OCI-LY7 (cell line): ENCODE measurements around the gene OSBP. TPM values are rescaled to one million over a fixed set of nuclear protein-coding genes. Genes with fewer than 3 reads are reported as not detected.

ENCODE experiments used
- BruUV-seq: library from RNA; stranded (reverse); fragments of 400-500 nt; replicated peaks from 2 replicates; lab custom pipeline; 2021; lab: Mats Ljungman, UMichigan
- CTCF ChIA-PET: fragments of 300-600 bp; sonication (Branson Sonifier 250); formaldehyde crosslinking; loops from one replicate; lab custom pipeline; 2022; ENCODE audit warnings: antibody characterized with exemption; ENCODE audit not compliant: unreplicated experiment; lab: Charles Lee
- POLR2A ChIA-PET: fragments of 300-600 bp; sonication (Branson Sonifier 250); formaldehyde crosslinking; loops from one replicate; lab custom pipeline; 2022; ENCODE audit warnings: antibody characterized with exemption; lab: Charles Lee
- DNase-seq: peaks from one replicate; pipeline ENCODE4 v3.0.0-alpha.2; 2015; ENCODE audit warnings: low spot score
- H2AFZ ChIP-seq: fragments of 200-600 bp; sonication (generic), shearing (Covaris generic); 2 replicates; pipeline ENCODE4 v1.6.1; 2014; ENCODE audit warnings: mild to moderate bottlenecking, antibody characterized with exemption, low read length, moderate library complexity
- H3K27ac ChIP-seq: fragments of 200-600 bp; sonication (generic); 2 replicates; pipeline ENCODE4 v1.5.1; 2014; ENCODE audit warnings: mixed run types, low read depth, mild to moderate bottlenecking, moderate library complexity, low read length, inconsistent platforms; ENCODE audit not compliant: poor library complexity, severe bottlenecking
- H3K36me3 ChIP-seq: fragments of 200-600 bp; sonication (generic); 2 replicates; pipeline ENCODE4 v1.6.1; 2014; ENCODE audit warnings: mild to moderate bottlenecking, antibody characterized with exemption, low read length, moderate library complexity, mixed read lengths; ENCODE audit not compliant: insufficient read depth
- H3K4me1 ChIP-seq: fragments of 200-600 bp; sonication (generic); 2 replicates; pipeline ENCODE4 v1.5.1; 2014; ENCODE audit warnings: mild to moderate bottlenecking, low read length; ENCODE audit not compliant: insufficient read depth, poor library complexity, severe bottlenecking
- H3K4me2 ChIP-seq: fragments of 200-600 bp; sonication (generic); 2 replicates; pipeline ENCODE4 v1.6.1; 2014; ENCODE audit warnings: mild to moderate bottlenecking, low read length
- H3K4me3 ChIP-seq: fragments of 200-600 bp; sonication (generic); 2 replicates; pipeline ENCODE4 v1.5.1; 2014; ENCODE audit warnings: mild to moderate bottlenecking, low read depth, low read length; ENCODE audit not compliant: poor library complexity, severe bottlenecking
- H3K79me2 ChIP-seq: fragments of 200-600 bp; sonication (generic); 2 replicates; pipeline ENCODE4 v1.6.1; 2016; ENCODE audit warnings: low read depth, mild to moderate bottlenecking, low read length, moderate library complexity, mixed read lengths; ENCODE audit not compliant: insufficient read depth
- H3K9me2 ChIP-seq: fragments of 200-600 bp; sonication (generic); 2 replicates; pipeline ENCODE4 v1.6.1; 2016; ENCODE audit warnings: mild to moderate bottlenecking, low read length, mixed read lengths; ENCODE audit not compliant: insufficient read depth
- H3K9me3 ChIP-seq: fragments of 200-600 bp; sonication (generic); 2 replicates; pipeline ENCODE4 v1.6.1; 2014; ENCODE audit warnings: mild to moderate bottlenecking, mixed run types, low read length, mixed read lengths
- H4K20me1 ChIP-seq: fragments of 200-600 bp; sonication (generic); 2 replicates; pipeline ENCODE4 v1.6.1; 2014; ENCODE audit warnings: mild to moderate bottlenecking, antibody characterized with exemption, low read length, moderate library complexity, mixed read lengths; ENCODE audit not compliant: insufficient read depth
- EZH2phosphoT487 ChIP-seq: fragments of 200-600 bp; sonication (generic); IDR thresholded peaks from 2 replicates; pipeline ENCODE4 v1.6.1; 2018; ENCODE audit warnings: low read depth, borderline replicate concordance, mild to moderate bottlenecking, mixed run types, antibody characterized with exemption, low read length, moderate library complexity, mixed read lengths
- intact Hi-C: fragments of 100-400 bp; cut with micrococcal nuclease; formaldehyde crosslinking; loops from one replicate; pipeline ENCODE4 v1.10.0; 2022; ENCODE audit not compliant: unreplicated experiment
- total RNA-seq, 2 experiments: library from RNA; depleted of rRNA in 1 of 2; stranded (reverse); fragments of >200 nt in 1 of 2; shearing (Covaris generic) in 1 of 2; gene quantifications; 2 replicates each; pipeline ENCODE4 v1.2.3, GENCODE V29; 2014 to 2022
- TF ChIP-seq, protein P1 (sequence below): fragments of 200-600 bp; sonication (generic); conservative IDR thresholded peaks from 2 replicates; pipeline ENCODE4 v1.5.1; 2014; ENCODE audit warnings: mild to moderate bottlenecking, antibody characterized with exemption, low read length, moderate library complexity, mixed read lengths

The OSBP gene
- total RNA-seq, 2 experiments from 2014 or later = 19.2 to 44.6 TPM

DNA sequence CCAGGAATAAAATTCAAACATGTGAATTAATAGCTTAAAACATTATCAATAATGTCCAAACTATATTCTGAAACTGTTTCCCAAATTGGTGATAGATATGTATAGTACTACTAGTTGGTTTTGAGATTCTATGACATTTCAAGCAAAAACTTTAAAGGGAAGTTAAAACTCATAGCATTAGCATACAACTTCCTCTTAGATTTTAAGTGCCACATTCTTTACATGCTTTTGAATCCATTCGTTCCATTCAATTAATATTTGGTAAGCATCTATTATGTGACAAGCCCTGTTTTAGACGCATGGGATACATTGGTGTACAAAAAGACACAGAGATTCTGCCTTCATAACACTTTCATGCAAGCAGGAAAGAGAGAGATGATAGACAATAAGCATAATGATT lies 44.4 kb upstream of the OSBP start:
- peaks cover 10% of the 10 kb centered on the region for H3K4me1 ChIP-seq
- 0 out of 2 replicates have a peak, but pooled peaks cover 4% of the 10 kb centered on the region for H4K20me1 ChIP-seq
- DNase-seq = no peak
- no peaks in the 10 kb centered on the region for H3K9me2 ChIP-seq
- peaks cover 35% of the 10 kb centered on the region for H3K79me2 ChIP-seq
- no peak overlapping the region for H3K4me3 ChIP-seq
- no TSS peak for BruUV-seq
- CTCF ChIA-PET = no interaction called here
- POLR2A ChIA-PET = interaction anchor here (0.6 to 2.0 kb wide), 2 partner anchors 9 to 13 kb away, joined by 3 to 12 read pairs; partner anchors contain the start of gene PATL1
- H3K4me2 ChIP-seq = no peak overlapping the region
- no peak overlapping the region for H3K27ac ChIP-seq
- H3K9me3 ChIP-seq = no peaks in the 10 kb centered on the region
- H2AFZ ChIP-seq = no peak overlapping the region
- peaks cover 99% of the 10 kb centered on the region for H3K36me3 ChIP-seq
- no peak for TF ChIP-seq EZH2phosphoT487
- TF ChIP-seq, protein P1, sequence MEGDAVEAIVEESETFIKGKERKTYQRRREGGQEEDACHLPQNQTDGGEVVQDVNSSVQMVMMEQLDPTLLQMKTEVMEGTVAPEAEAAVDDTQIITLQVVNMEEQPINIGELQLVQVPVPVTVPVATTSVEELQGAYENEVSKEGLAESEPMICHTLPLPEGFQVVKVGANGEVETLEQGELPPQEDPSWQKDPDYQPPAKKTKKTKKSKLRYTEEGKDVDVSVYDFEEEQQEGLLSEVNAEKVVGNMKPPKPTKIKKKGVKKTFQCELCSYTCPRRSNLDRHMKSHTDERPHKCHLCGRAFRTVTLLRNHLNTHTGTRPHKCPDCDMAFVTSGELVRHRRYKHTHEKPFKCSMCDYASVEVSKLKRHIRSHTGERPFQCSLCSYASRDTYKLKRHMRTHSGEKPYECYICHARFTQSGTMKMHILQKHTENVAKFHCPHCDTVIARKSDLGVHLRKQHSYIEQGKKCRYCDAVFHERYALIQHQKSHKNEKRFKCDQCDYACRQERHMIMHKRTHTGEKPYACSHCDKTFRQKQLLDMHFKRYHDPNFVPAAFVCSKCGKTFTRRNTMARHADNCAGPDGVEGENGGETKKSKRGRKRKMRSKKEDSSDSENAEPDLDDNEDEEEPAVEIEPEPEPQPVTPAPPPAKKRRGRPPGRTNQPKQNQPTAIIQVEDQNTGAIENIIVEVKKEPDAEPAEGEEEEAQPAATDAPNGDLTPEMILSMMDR = no peak
- intact Hi-C loops = no loop called here

DNA sequence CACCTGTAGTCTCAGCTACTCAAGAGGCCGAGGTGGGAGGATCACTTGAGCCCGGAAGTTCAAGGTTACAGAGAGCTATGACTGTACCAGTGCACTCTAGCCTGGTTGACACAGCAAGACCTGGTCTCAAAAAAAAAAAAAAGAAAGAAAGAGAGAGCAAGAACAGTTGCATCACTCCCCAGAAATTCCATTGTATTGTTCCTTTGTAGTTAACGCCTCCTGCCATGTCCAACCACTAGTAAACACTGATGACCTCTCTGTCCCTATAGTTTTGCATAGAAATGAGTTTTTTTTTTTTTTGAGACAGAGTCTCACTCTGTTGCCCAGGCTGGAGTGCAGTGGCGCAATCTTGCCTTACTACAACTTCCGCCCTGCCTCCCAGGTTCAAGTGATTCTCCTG lies 42.5 kb upstream of the OSBP start:
- TF ChIP-seq, protein P1 = no peak
- no peak for TF ChIP-seq EZH2phosphoT487
- no peaks in the 10 kb centered on the region for H4K20me1 ChIP-seq
- H3K9me3 ChIP-seq = no peaks in the 10 kb centered on the region
- peaks cover 23% of the 10 kb centered on the region for H3K79me2 ChIP-seq
- intact Hi-C loops = no loop called here
- no peak overlapping the region for H3K4me2 ChIP-seq
- DNase-seq = no peak
- no peak overlapping the region for H3K4me3 ChIP-seq
- H3K9me2 ChIP-seq = no peaks in the 10 kb centered on the region
- CTCF ChIA-PET = no interaction called here
- BruUV-seq = no TSS peak
- POLR2A ChIA-PET = interaction anchor here (0.7 kb wide), 1 partner anchor 472 kb away, joined by 3 read pairs; no protein-coding TSS in a partner anchor
- H3K27ac ChIP-seq = no peak overlapping the region
- H3K36me3 ChIP-seq = peaks cover 99% of the 10 kb centered on the region
- no peak overlapping the region for H2AFZ ChIP-seq
- H3K4me1 ChIP-seq = peaks cover 10% of the 10 kb centered on the region

DNA sequence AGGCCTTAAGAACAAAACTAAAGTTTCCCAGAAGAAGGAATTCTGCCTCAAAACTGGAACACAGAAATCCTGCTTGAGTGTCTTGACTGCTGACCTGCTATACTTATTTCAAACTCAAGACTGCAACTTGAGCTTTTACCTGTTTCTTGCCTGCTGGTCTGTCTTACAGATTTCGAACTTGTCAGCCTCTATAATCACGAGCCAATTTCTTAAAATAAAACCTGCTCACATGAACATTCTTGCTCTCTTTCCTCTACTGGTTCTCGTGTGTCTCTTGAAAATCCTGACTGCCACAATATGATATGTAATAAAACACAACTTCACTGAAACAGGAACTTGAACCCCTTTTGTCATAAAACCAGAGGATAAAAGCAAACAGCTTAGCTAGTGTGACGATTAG lies 39.3 kb upstream of the OSBP start:
- H3K4me2 ChIP-seq = no peak overlapping the region
- TF ChIP-seq EZH2phosphoT487 = no peak
- TF ChIP-seq, protein P1 = no peak
- no peaks in the 10 kb centered on the region for H3K4me1 ChIP-seq
- BruUV-seq = no TSS peak
- no peaks in the 10 kb centered on the region for H3K9me2 ChIP-seq
- DNase-seq = no peak
- intact Hi-C loops = loop anchor here (5.0 kb wide), 1 partner anchor 63 kb away; no protein-coding TSS in a partner anchor
- no peaks in the 10 kb centered on the region for H3K79me2 ChIP-seq
- H4K20me1 ChIP-seq = no peaks in the 10 kb centered on the region
- no peak overlapping the region for H3K4me3 ChIP-seq
- H3K27ac ChIP-seq = no peak overlapping the region
- peaks cover 99% of the 10 kb centered on the region for H3K36me3 ChIP-seq
- no peaks in the 10 kb centered on the region for H3K9me3 ChIP-seq
- H2AFZ ChIP-seq = no peak overlapping the region
- ChIA-PET CTCF (no interaction called here), POLR2A (interaction anchor here (0.5 to 0.6 kb wide), 2 partner anchors 15 to 125 kb away, joined by 3 to 4 read pairs; no protein-coding TSS in a partner anchor)
